SU-DHL-6 (cell line): ENCODE data around the gene PTPRQ.

Experiments
- CTCF ChIP-seq: fragments of 200-600 bp; sonication (generic); IDR thresholded peaks from one replicate; pipeline ENCODE4 v1.5.1; 2017; ENCODE audit warnings: antibody characterized with exemption, mild to moderate bottlenecking, low read length, moderate library complexity; ENCODE audit not compliant: insufficient read depth, poor library complexity, severe bottlenecking
- EZH2phosphoT487 ChIP-seq: fragments of 200-600 bp; sonication (generic), shearing (Covaris generic); conservative IDR thresholded peaks from 2 replicates; pipeline ENCODE4 v1.6.1; 2018; ENCODE audit warnings: mild to moderate bottlenecking, antibody characterized with exemption, low read length, moderate library complexity, mixed read lengths

GRCh38 chr12:80412343-80412953 is 31.6 kb upstream of the PTPRQ start:
- TF ChIP-seq CTCF (peak; percentile 50), EZH2phosphoT487 (no peak)
